DND-41 (cell line): Measurements from ENCODE around the gene GLIPR2.

Source experiments
- CTCF ChIP-seq: IDR thresholded peaks from 2 replicates; pipeline ENCODE4 v1.5.1; 2012; ENCODE audit warnings: borderline replicate concordance, low read length, moderate library complexity, mild to moderate bottlenecking; ENCODE audit not compliant: poor library complexity, severe bottlenecking; ENCODE audit errors: extremely low read depth
- EZH2 ChIP-seq: IDR thresholded peaks from 3 replicates; pipeline ENCODE4 v1.6.1; 2012; ENCODE audit warnings: borderline replicate concordance, low read depth, mild to moderate bottlenecking, moderate library complexity, low read length, inconsistent platforms; ENCODE audit not compliant: severe bottlenecking

GRCh38 chr9:36149197-36149596 lies 12.7 kb downstream of the GLIPR2 start:
- TF ChIP-seq CTCF (no peak), EZH2 (no peak)
